AG09309 (cell line): ENCODE results near the gene TMEM51.

Source experiments
- DNase-seq: peaks from one replicate; pipeline ENCODE4 v3.0.0-alpha.2; 2010; ENCODE audit warnings: low read depth
- H3K4me3 ChIP-seq: 2 replicates; pipeline ENCODE4 v1.5.1; 2011; ENCODE audit warnings: mild to moderate bottlenecking, low read depth, low read length, moderate library complexity; ENCODE audit not compliant: control insufficient read depth
- TF ChIP-seq, protein P1 (sequence below): IDR thresholded peaks from 2 replicates; pipeline ENCODE4 v1.5.1; 2011; ENCODE audit warnings: mild to moderate bottlenecking, low read depth, low read length, inconsistent platforms; ENCODE audit not compliant: insufficient read depth, control insufficient read depth; ENCODE audit errors: missing control alignments

Gene TMEM51

GRCh38 chr1:15124362-15125100, 29.0 kb upstream of the TMEM51 start:
- TF ChIP-seq, protein P1, sequence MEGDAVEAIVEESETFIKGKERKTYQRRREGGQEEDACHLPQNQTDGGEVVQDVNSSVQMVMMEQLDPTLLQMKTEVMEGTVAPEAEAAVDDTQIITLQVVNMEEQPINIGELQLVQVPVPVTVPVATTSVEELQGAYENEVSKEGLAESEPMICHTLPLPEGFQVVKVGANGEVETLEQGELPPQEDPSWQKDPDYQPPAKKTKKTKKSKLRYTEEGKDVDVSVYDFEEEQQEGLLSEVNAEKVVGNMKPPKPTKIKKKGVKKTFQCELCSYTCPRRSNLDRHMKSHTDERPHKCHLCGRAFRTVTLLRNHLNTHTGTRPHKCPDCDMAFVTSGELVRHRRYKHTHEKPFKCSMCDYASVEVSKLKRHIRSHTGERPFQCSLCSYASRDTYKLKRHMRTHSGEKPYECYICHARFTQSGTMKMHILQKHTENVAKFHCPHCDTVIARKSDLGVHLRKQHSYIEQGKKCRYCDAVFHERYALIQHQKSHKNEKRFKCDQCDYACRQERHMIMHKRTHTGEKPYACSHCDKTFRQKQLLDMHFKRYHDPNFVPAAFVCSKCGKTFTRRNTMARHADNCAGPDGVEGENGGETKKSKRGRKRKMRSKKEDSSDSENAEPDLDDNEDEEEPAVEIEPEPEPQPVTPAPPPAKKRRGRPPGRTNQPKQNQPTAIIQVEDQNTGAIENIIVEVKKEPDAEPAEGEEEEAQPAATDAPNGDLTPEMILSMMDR: no peak
- H3K4me3 ChIP-seq: no peak overlapping the region
- DNase-seq: no peak

- no peak for DNase-seq
- TF ChIP-seq, protein P1: no peak
- no peak overlapping the region for H3K4me3 ChIP-seq
These were observed 28.3 kb upstream of the TMEM51 start for GRCh38 chr1:15125101-15125745.

DNA sequence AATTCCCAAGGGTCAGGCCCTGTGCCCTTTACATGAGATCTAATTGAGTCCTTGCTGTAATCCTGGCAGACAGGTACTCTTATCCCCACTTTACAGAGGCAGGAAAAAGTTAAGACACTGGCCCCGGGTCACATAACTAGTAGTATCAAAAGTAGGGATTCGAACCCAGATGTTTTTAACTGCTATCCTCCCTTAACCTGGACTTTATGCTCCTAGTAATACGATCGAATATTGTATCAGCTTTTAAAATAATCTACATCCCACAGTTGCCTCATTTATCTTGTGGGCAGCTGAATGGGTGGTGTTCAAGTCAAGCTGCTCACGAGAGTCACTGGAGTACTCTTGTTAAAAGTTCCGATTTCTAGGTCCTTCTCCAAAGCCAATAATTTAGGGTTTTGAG, 25.5 kb upstream of the TMEM51 start:
- DNase-seq: no peak

GRCh38 chr1:15128520-15129313, 24.8 kb upstream of the TMEM51 start:
- TF ChIP-seq, protein P1: peak; percentile 95

More for the DNA sequence above, 25.5 kb upstream of the TMEM51 start:
- TF ChIP-seq, protein P1: no peak
- no peak overlapping the region for H3K4me3 ChIP-seq

GRCh38 chr1:15129944-15130343, 23.6 kb upstream of the TMEM51 start:
- DNase-seq: no peak
- TF ChIP-seq, protein P1: no peak
- H3K4me3 ChIP-seq: no peak overlapping the region

More at GRCh38 chr1:15128520-15129313, 24.8 kb upstream of the TMEM51 start:
- no peak overlapping the region for H3K4me3 ChIP-seq
- peak; percentile 17 for DNase-seq

DNA sequence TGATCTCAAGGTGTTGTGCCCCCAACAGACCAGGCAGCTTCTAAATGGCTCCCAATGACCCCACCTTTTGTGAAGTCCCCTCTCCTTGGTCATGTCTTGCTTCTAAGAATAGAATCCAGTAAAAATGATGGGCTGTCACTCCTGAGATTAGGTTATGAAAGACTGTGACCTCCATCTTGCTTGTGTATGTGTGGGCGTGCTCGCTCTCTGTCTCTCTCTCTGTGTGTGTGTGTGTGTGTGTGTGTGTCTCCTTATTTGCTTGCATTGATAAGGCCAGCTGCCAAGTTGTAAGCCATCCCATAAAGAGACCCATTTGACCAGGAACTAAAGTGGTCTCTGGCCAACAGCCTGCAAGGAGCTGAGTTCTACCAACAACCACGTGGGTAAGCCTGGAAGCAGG, 22.9 kb upstream of the TMEM51 start:
- DNase-seq: no peak
- H3K4me3 ChIP-seq: no peak overlapping the region
- TF ChIP-seq, protein P1: no peak
